Suprapubic skin (tissue), 4 donors: ENCODE results near the gene CHST11. TPM values are rescaled to one million over a fixed set of nuclear protein-coding genes. Genes with fewer than 3 reads are reported as not detected.

Experiments
- DNase-seq, 2 donors: peaks; one replicate each; pipeline ENCODE4 v3.0.0-alpha.2; 2019; ENCODE audit warnings: low spot score in 2 of 2
- H3K27ac ChIP-seq: fragments of 200-600 bp; sonication (generic); one replicate; pipeline ENCODE4 v1.5.1; 2019
- H3K27me3 ChIP-seq: fragments of 200-600 bp; sonication (generic); one replicate; pipeline ENCODE4 v1.5.1; 2019
- H3K36me3 ChIP-seq: fragments of 200-600 bp; sonication (generic); one replicate; pipeline ENCODE4 v1.5.1; 2019
- H3K4me1 ChIP-seq: fragments of 200-600 bp; sonication (generic); one replicate; pipeline ENCODE4 v1.5.1; 2019
- H3K4me3 ChIP-seq: fragments of 200-600 bp; sonication (generic); one replicate; pipeline ENCODE4 v1.5.1; 2019; ENCODE audit warnings: mild to moderate bottlenecking
- H3K9me3 ChIP-seq: fragments of 200-600 bp; sonication (generic); one replicate; pipeline ENCODE4 v1.5.1; 2019
- CTCF ChIP-seq, 2 donors: fragments of 200-600 bp in 1 of 2; fragments of 450-650 bp in 1 of 2; sonication (generic) in 1 of 2; IDR thresholded peaks; one replicate each; pipeline ENCODE4 v1.5.1; 2016 to 2019; ENCODE audit warnings: antibody characterized with exemption in 2 of 2, mild to moderate bottlenecking in 1 of 2, moderate library complexity in 1 of 2
- EP300 ChIP-seq: sonication (generic); formaldehyde crosslinking; IDR thresholded peaks from one replicate; pipeline ENCODE4 v1.6.1; 2017; ENCODE audit warnings: antibody characterized with exemption
- POLR2A ChIP-seq, 2 donors: fragments of 450-650 bp; IDR thresholded peaks; one replicate each; pipeline ENCODE4 v1.6.1; 2017; ENCODE audit warnings: antibody characterized with exemption in 2 of 2, mild to moderate bottlenecking in 2 of 2, moderate library complexity in 2 of 2
- POLR2AphosphoS5 ChIP-seq, 3 donors: sonication (generic); formaldehyde crosslinking; IDR thresholded peaks; one replicate each; pipeline ENCODE4 v1.6.1; 2017; ENCODE audit warnings: antibody characterized with exemption in 3 of 3
- WGBS: methylation state at CpG from one replicate; pipeline ENCODE4 v1.1.5; 2018; 5-methylcytosine and 5-hydroxymethylcytosine counted together
- total RNA-seq, 4 donors: library from RNA; depleted of rRNA; stranded (reverse); fragments of >200 nt; gene quantifications; one replicate each; pipeline ENCODE4 v1.1.0, GENCODE V29; 2016

Gene CHST11
- total RNA-seq, 4 donors from 2014 or later, result 1.8 to 5.8 (median 3.8) TPM

GRCh38 chr12:104718304-104718929 lies 261.7 kb downstream of the CHST11 start:
- no peaks in the 10 kb centered on the region for H3K27me3 ChIP-seq
- 50% methylated on average over 11 of the region's 11 CpGs for WGBS
- no peaks in the 10 kb centered on the region for H3K36me3 ChIP-seq
- no peak overlapping the region for H3K27ac ChIP-seq
- H3K9me3 ChIP-seq, result no peaks in the 10 kb centered on the region
- no peak for TF ChIP-seq CTCF (IDR thresholded peaks at IDR 0.05)
- TF ChIP-seq POLR2A (IDR thresholded peaks at IDR 0.05), result no peak
- TF ChIP-seq EP300, result no peak
- no peak for TF ChIP-seq POLR2AphosphoS5 (IDR thresholded peaks at IDR 0.05)
- no peak overlapping the region for H3K4me3 ChIP-seq
- H3K4me1 ChIP-seq, result peaks cover 7% of the 10 kb centered on the region
- no peak for DNase-seq

GRCh38 chr12:104719700-104720338 lies 263.1 kb downstream of the CHST11 start:
- peaks cover 7% of the 10 kb centered on the region for H3K4me1 ChIP-seq
- TF ChIP-seq POLR2A (IDR thresholded peaks at IDR 0.05) (no peak), POLR2AphosphoS5 (IDR thresholded peaks at IDR 0.05) (no peak), CTCF (IDR thresholded peaks at IDR 0.05) (no peak), EP300 (no peak)
- no peak for DNase-seq
- H3K36me3 ChIP-seq, result no peaks in the 10 kb centered on the region
- peak overlapping the region; percentile 30 for H3K4me3 ChIP-seq
- 81% methylated on average over 8 of the region's 13 CpGs for WGBS
- peak overlapping the region; percentile 71 for H3K27ac ChIP-seq
- no peaks in the 10 kb centered on the region for H3K27me3 ChIP-seq
- H3K9me3 ChIP-seq, result no peaks in the 10 kb centered on the region

GRCh38 chr12:104720339-104721038 lies 263.7 kb downstream of the CHST11 start:
- no peaks in the 10 kb centered on the region for H3K36me3 ChIP-seq
- H3K4me3 ChIP-seq, result peak overlapping the region; percentile 30
- TF ChIP-seq POLR2A (IDR thresholded peaks at IDR 0.05) (no peak), CTCF (IDR thresholded peaks at IDR 0.05) (no peak), POLR2AphosphoS5 (IDR thresholded peaks at IDR 0.05) (no peak), EP300 (no peak)
- no peak for DNase-seq
- H3K9me3 ChIP-seq, result no peaks in the 10 kb centered on the region
- H3K27me3 ChIP-seq, result no peaks in the 10 kb centered on the region
- WGBS, result 19% methylated on average over 29 of the region's 29 CpGs
- H3K27ac ChIP-seq, result peak overlapping the region; percentile 71
- peaks cover 7% of the 10 kb centered on the region for H3K4me1 ChIP-seq

GRCh38 chr12:104721039-104721405 lies 264.3 kb downstream of the CHST11 start:
- peaks cover 7% of the 10 kb centered on the region for H3K4me1 ChIP-seq
- H3K27me3 ChIP-seq, result no peaks in the 10 kb centered on the region
- H3K4me3 ChIP-seq, result peak overlapping the region; percentile 30
- H3K9me3 ChIP-seq, result no peaks in the 10 kb centered on the region
- DNase-seq, result no peak
- H3K27ac ChIP-seq, result peak overlapping the region; percentile 71
- no peaks in the 10 kb centered on the region for H3K36me3 ChIP-seq
- no peak for TF ChIP-seq POLR2A (IDR thresholded peaks at IDR 0.05)
- no peak for TF ChIP-seq POLR2AphosphoS5 (IDR thresholded peaks at IDR 0.05)
- TF ChIP-seq EP300, result no peak
- no peak for TF ChIP-seq CTCF (IDR thresholded peaks at IDR 0.05)

- Histone ChIP-seq H3K4me1 (peaks cover 7% of the 10 kb centered on the region), H3K27me3 (no peaks in the 10 kb centered on the region), H3K27ac (no peak overlapping the region), H3K9me3 (no peaks in the 10 kb centered on the region), H3K4me3 (no peak overlapping the region), H3K36me3 (no peaks in the 10 kb centered on the region)
- no peak for DNase-seq
- TF ChIP-seq POLR2A (IDR thresholded peaks at IDR 0.05), result no peak
- no peak for TF ChIP-seq EP300
- TF ChIP-seq POLR2AphosphoS5 (IDR thresholded peaks at IDR 0.05), result no peak
- TF ChIP-seq CTCF (IDR thresholded peaks at IDR 0.05), result no peak
- 91% methylated on average over 6 of the region's 6 CpGs for WGBS
These were observed 265.2 kb downstream of the CHST11 start for GRCh38 chr12:104721936-104722335.
